NCI-H69 (cell line): Measurements from ENCODE around the gene CYB5R2.

Experiments
- DNase-seq: peaks from one replicate; lab custom pipeline; 2025; lab: John Stamatoyannopoulos, UW

Gene CYB5R2

GRCh38 chr11:7672960-7673723 lies at the start of gene CYB5R2:
CYB5R2 (minus strand) TSS chr11:7673500; CDS start chr11:7672825, 675 bp downstream.
- no peak for DNase-seq

- DNase-seq, result no peak
Observed at GRCh38 chr11:7714786-7715185, 41.5 kb upstream of the CYB5R2 start.

GRCh38 chr11:7706377-7706776 lies 33.1 kb upstream of the CYB5R2 start, which contains the start of gene OVCH2:
OVCH2 (minus strand) TSS chr11:7706477; CDS start chr11:7706394, 83 bp downstream.
- no peak for DNase-seq

GRCh38 chr11:7703740-7704139 lies 30.4 kb upstream of the CYB5R2 start:
- no peak for DNase-seq

- DNase-seq, result no peak
Observed at GRCh38 chr11:7696424-7696823, 23.1 kb upstream of the CYB5R2 start.

- no peak for DNase-seq
Observed at GRCh38 chr11:7694235-7694634, 20.9 kb upstream of the CYB5R2 start.

- DNase-seq, result no peak
Observed at GRCh38 chr11:7692426-7692825, 19.1 kb upstream of the CYB5R2 start.

GRCh38 chr11:7691759-7692350 lies 18.6 kb upstream of the CYB5R2 start:
- DNase-seq, result no peak

- peak; percentile 30 for DNase-seq
Observed at GRCh38 chr11:7690648-7691047, 17.3 kb upstream of the CYB5R2 start.

- DNase-seq, result no peak
Observed at GRCh38 chr11:7689239-7689638, 15.9 kb upstream of the CYB5R2 start.

- DNase-seq, result peak; percentile 25
Observed at GRCh38 chr11:7688238-7688826, 15.0 kb upstream of the CYB5R2 start.

GRCh38 chr11:7687386-7687785 lies 14.1 kb upstream of the CYB5R2 start:
- DNase-seq, result no peak

- DNase-seq, result no peak
Observed at GRCh38 chr11:7686761-7687160, 13.5 kb upstream of the CYB5R2 start.

GRCh38 chr11:7683571-7683970 lies 10.3 kb upstream of the CYB5R2 start:
- no peak for DNase-seq

- DNase-seq, result peak; percentile 14
Observed at GRCh38 chr11:7677796-7678201, 4.5 kb upstream of the CYB5R2 start.

- peak; percentile 13 for DNase-seq
Observed at GRCh38 chr11:7677071-7677470, 3.8 kb upstream of the CYB5R2 start.

GRCh38 chr11:7675631-7676030 lies 2.3 kb upstream of the CYB5R2 start:
- no peak for DNase-seq

- peak; percentile 27 for DNase-seq
Observed at GRCh38 chr11:7673724-7674434, 579 bp upstream of the CYB5R2 start.

- DNase-seq, result no peak
Observed at GRCh38 chr11:7672276-7672959, 882 bp downstream of the CYB5R2 start.

GRCh38 chr11:7671347-7672215 lies 1.7 kb downstream of the CYB5R2 start:
- DNase-seq, result no peak

GRCh38 chr11:7670641-7671040 lies 2.7 kb downstream of the CYB5R2 start:
- no peak for DNase-seq
